HUES48 (cell line): ENCODE measurements around the gene KRTAP25-1.

ENCODE experiments used
- H3K27ac ChIP-seq: one replicate; pipeline ENCODE4 v1.7.0; 2013; ENCODE audit warnings: low read depth, low read length, inconsistent platforms
- H3K27me3 ChIP-seq: 2 replicates; pipeline ENCODE4 v1.6.1; 2013; ENCODE audit warnings: mild to moderate bottlenecking, low read length; ENCODE audit not compliant: control insufficient read depth, insufficient read depth
- H3K36me3 ChIP-seq: 2 replicates; pipeline ENCODE4 v1.6.1; 2013; ENCODE audit warnings: low read length; ENCODE audit not compliant: control insufficient read depth, insufficient read depth
- H3K4me1 ChIP-seq: 2 replicates; pipeline ENCODE4 v1.6.1; 2013; ENCODE audit warnings: mild to moderate bottlenecking, low read length; ENCODE audit not compliant: control insufficient read depth, insufficient read depth
- H3K4me3 ChIP-seq: 2 replicates; pipeline ENCODE4 v1.5.1; 2013; ENCODE audit warnings: mild to moderate bottlenecking, low read depth, low read length
- H3K9ac ChIP-seq: 2 replicates; pipeline ENCODE4 v1.6.1; 2013; ENCODE audit warnings: mild to moderate bottlenecking, low read depth, low read length, moderate library complexity
- H3K9me3 ChIP-seq: 2 replicates; pipeline ENCODE4 v1.6.1; 2013; ENCODE audit warnings: low read length; ENCODE audit not compliant: control insufficient read depth, insufficient read depth

The KRTAP25-1 gene

DNA sequence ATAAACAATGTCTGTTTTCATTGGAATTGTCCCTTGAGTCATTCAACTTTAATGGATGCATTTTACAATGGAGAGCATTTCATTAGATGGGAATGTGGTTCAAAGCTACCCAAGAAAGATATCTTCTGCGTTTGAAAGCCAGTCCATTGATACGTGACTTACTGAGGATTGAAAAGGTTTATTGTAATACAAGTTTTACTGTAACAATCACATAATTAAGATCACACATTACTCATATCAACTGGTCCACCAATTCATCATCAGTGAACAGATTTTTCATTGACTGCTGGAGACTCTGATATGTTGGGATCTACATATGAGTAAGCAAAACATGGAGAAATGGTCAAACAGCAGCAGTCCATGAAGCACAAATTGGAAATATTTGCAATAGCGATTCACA is 39.4 kb downstream of the KRTAP25-1 start:
- Histone ChIP-seq H3K27me3 (no peaks in the 10 kb centered on the region), H3K9ac (no peak overlapping the region), H3K27ac (no peak overlapping the region), H3K36me3 (no peaks in the 10 kb centered on the region), H3K4me3 (no peak overlapping the region), H3K9me3 (no peaks in the 10 kb centered on the region), H3K4me1 (no peaks in the 10 kb centered on the region)

DNA sequence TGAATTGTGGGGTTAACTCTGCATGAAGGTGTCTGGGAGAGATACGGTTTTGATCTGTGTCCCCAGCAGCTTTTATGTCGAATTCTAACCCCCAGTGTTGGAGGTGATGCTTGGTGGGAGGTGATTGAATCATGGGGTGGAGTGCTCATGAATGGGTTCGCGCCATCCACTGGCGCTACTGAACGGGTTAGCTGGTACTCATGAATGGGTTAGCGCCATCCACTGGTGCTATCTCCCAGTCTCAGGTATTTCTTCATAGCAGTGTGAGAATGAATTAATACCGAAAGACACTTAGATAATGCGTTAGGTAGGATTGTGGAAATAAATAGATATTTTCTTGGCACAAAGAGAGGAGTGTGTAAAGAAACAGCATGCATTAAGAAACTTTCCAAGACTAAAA is 40.5 kb downstream of the KRTAP25-1 start:
- Histone ChIP-seq H3K27ac (no peak overlapping the region), H3K4me1 (no peaks in the 10 kb centered on the region), H3K9ac (no peak overlapping the region), H3K9me3 (no peaks in the 10 kb centered on the region), H3K4me3 (no peak overlapping the region), H3K36me3 (no peaks in the 10 kb centered on the region), H3K27me3 (no peaks in the 10 kb centered on the region)

DNA sequence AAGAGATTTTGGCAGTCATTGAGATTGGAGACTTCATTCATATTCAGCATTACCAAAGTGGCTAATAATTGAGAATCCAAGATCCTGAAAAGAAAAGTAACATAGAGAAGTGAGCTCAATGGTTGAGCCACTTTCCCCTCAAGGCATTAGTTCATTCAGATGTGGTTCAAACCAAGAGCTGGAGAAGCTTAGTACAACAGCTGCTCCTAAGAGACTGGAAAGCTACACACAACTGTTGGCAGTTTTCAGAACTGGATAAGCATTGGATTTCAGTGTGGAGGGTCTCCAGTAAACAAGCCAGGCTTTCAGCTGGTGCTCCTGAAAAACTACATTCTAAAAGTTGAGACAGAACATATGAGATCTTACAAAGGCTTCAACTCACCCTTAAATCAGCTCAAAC is 44.3 kb downstream of the KRTAP25-1 start:
- Histone ChIP-seq H3K9ac (no peak overlapping the region), H3K4me3 (no peak overlapping the region), H3K27ac (no peak overlapping the region), H3K27me3 (no peaks in the 10 kb centered on the region), H3K36me3 (no peaks in the 10 kb centered on the region), H3K4me1 (no peaks in the 10 kb centered on the region), H3K9me3 (no peaks in the 10 kb centered on the region)

- Histone ChIP-seq H3K9me3 (no peaks in the 10 kb centered on the region), H3K4me1 (no peaks in the 10 kb centered on the region), H3K27me3 (no peaks in the 10 kb centered on the region), H3K9ac (no peak overlapping the region), H3K36me3 (no peaks in the 10 kb centered on the region), H3K4me3 (no peak overlapping the region), H3K27ac (no peak overlapping the region)
Measured at GRCh38 chr21:30243691-30244090, 45.6 kb downstream of the KRTAP25-1 start.

- no peaks in the 10 kb centered on the region for H3K4me1 ChIP-seq
- H3K27me3 ChIP-seq: no peaks in the 10 kb centered on the region
- H3K27ac ChIP-seq: no peak overlapping the region
- no peaks in the 10 kb centered on the region for H3K36me3 ChIP-seq
- H3K9me3 ChIP-seq: no peaks in the 10 kb centered on the region
- H3K4me3 ChIP-seq: no peak overlapping the region
- no peak overlapping the region for H3K9ac ChIP-seq
Measured at GRCh38 chr21:30240661-30241060, 48.7 kb downstream of the KRTAP25-1 start.
